T-helper 22 cell (primary cell): ENCODE measurements around the gene CDC6.

ENCODE experiments used
- DNase-seq: peaks from one replicate; pipeline ENCODE4 v3.0.0-alpha.2; 2020; ENCODE audit warnings: low read depth

The CDC6 gene

DNA sequence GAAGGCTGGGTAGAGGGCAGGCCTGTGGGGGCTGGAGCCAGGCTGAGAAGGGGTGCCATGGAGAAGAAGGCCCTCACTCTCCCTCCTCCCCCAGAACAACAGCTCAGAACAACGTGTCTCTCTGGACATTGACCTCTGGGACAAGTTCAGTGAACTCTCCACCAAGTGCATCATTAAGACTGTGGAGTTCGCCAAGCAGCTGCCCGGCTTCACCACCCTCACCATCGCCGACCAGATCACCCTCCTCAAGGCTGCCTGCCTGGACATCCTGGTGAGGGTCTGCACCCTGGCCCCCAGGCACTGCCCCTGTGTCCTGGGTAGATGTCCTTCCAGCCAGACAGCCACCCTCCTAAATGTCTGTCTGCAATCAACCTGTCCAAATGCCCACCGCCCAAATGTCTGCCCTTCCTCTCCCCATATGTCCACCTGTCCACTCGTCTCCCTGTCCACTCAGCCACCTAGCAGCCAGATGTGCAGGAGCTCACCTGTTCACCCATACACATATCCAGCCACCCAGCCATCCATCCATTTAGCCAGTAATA lies 64.6 kb downstream of the CDC6 start:
- no peak for DNase-seq

- no peak for DNase-seq
Observed at GRCh38 chr17:40352779-40353394, 65.2 kb downstream of the CDC6 start.
